Measurements from ENCODE around the gene SUMF1. TPM values are rescaled to one million over a fixed set of nuclear protein-coding genes. Genes with fewer than 3 reads are reported as not detected.

Gene SUMF1
- total RNA-seq, 4 donors from 2014 or later: 15.7 to 28.9 (median 26.8) TPM

DNA sequence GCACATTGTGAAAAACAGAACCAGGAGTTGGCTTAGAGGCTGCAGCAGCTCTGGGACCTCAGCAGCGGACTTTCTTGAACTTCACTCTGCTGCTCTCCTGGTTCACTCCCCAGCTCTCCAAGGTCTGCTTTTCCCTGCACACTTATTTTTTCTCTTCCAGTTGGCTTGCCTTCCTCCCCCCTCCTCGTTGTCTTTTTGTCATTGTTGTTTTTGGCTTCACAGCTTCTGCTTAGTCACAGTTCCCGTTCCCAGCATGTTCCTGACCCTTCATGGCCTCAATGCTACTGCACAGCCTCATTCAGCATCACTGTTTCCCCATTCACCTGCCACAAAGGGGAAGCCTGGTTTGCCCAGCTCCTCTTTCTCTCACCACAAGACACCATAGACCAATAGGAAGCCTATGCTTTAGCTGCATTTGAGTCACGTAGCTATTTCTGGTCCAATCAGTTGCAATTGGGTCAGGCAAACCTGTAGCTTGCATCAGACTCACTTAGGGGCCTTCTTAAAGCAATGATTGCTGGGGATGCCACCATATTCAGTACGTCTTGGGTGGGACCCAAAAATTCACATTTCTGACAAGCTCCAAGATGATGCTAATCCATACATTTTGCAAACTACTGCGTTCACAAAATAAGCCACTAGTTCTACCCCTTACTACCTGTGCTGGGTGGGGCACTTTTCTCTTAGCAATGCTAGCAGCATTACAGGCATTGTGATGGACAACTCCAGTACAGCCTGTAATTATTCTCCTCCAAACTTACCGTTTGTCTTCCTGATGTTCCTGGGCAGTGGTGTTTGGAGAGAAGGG, 7.8 kb upstream of the SUMF1 start:
- no peaks in the 10 kb centered on the region for H3K9me3 ChIP-seq
- H3K27ac ChIP-seq: peak overlapping the region in 1 of 4 donors; percentile 38
- peak in 2 of 3 donors; percentile 42 to 58 for DNase-seq
- no peaks in the 10 kb centered on the region for H3K4me1 ChIP-seq
- no peak for TF ChIP-seq POLR2A (IDR thresholded peaks at IDR 0.05)
- TF ChIP-seq CTCF (IDR thresholded peaks at IDR 0.05): no peak
- no peak overlapping the region for H3K4me3 ChIP-seq
- no peaks in the 10 kb centered on the region for H3K27me3 ChIP-seq
- no peaks in the 10 kb centered on the region for H3K36me3 ChIP-seq

- no peaks in the 10 kb centered on the region for H3K4me1 ChIP-seq
- no peaks in the 10 kb centered on the region for H3K9me3 ChIP-seq
- no peaks in the 10 kb centered on the region for H3K27me3 ChIP-seq
- no peak overlapping the region for H3K4me3 ChIP-seq
- no peak overlapping the region for H3K27ac ChIP-seq
- no peaks in the 10 kb centered on the region for H3K36me3 ChIP-seq
- no peak for DNase-seq
- no peak for TF ChIP-seq POLR2A (IDR thresholded peaks at IDR 0.05)
- TF ChIP-seq CTCF (IDR thresholded peaks at IDR 0.05): no peak
These were observed 5.7 kb upstream of the SUMF1 start for GRCh38 chr3:4472766-4473165.

DNA sequence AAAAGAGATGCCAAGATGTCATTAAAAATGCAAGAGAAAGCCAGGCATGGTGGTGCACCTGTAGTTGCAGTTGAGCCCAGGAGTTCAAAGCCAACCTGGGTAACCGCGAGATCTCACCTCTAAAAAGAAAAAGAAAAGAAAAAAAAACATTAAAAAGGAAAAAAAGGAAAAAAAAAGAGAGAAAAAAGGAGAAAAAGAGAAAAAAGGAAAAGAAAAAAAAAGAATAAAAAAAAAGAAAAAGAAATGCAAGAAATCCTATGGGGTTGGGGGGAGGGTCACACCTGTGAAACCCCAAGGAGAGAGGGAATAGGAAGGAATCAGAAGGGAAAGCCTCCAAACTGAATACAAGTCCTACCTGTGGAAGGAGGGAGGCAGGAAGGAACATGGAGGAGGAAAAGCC, 5.2 kb upstream of the SUMF1 start:
- H3K4me3 ChIP-seq: no peak overlapping the region
- peaks cover 0 to 4% (median 0%) of the 10 kb centered on the region in 4 donors for H3K4me1 ChIP-seq
- no peak for DNase-seq
- H3K27ac ChIP-seq: no peak overlapping the region
- H3K36me3 ChIP-seq: no peaks in the 10 kb centered on the region
- no peak for TF ChIP-seq CTCF (IDR thresholded peaks at IDR 0.05)
- TF ChIP-seq POLR2A (IDR thresholded peaks at IDR 0.05): no peak
- no peaks in the 10 kb centered on the region for H3K9me3 ChIP-seq
- no peaks in the 10 kb centered on the region for H3K27me3 ChIP-seq

DNA sequence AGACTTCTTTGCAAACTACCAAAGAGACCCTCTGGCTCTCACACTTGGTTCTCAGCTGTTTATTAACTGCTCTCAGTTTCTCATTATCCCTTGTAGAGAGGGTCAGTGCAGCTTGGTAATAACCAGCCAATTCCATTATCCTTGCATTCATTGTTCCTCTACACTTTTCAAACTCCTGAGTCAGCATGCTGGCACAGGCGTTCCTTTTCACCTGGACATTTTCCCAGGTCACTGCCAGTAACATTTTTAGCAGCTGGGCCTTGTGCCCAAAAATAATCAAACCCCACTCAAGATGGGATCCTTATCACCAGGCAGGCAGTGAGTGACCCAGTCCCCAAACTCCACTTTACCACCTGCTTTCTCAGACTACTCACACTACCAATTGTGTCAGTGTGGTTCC, 4.8 kb upstream of the SUMF1 start:
- no peak for TF ChIP-seq CTCF (IDR thresholded peaks at IDR 0.05)
- no peak overlapping the region for H3K27ac ChIP-seq
- H3K4me3 ChIP-seq: no peak overlapping the region
- DNase-seq: no peak
- H3K36me3 ChIP-seq: no peaks in the 10 kb centered on the region
- H3K27me3 ChIP-seq: no peaks in the 10 kb centered on the region
- peaks cover 0 to 4% (median 0%) of the 10 kb centered on the region in 4 donors for H3K4me1 ChIP-seq
- H3K9me3 ChIP-seq: no peaks in the 10 kb centered on the region

- H3K9me3 ChIP-seq: no peaks in the 10 kb centered on the region
- peaks cover 0 to 10% (median 3%) of the 10 kb centered on the region in 4 donors for H3K4me1 ChIP-seq
- H3K27me3 ChIP-seq: no peaks in the 10 kb centered on the region
- H3K27ac ChIP-seq: peak overlapping the region; percentile 79 to 94 (median 88)
- no peak for DNase-seq
- H3K4me3 ChIP-seq: peak overlapping the region; percentile 75 to 96 (median 84)
- TF ChIP-seq POLR2A (IDR thresholded peaks at IDR 0.05) (no peak), CTCF (IDR thresholded peaks at IDR 0.05) (no peak)
- no peaks in the 10 kb centered on the region for H3K36me3 ChIP-seq
These were observed 426 bp upstream of the SUMF1 start for GRCh38 chr3:4467522-4467867.
